Testis (tissue), 2 donors: Measurements from ENCODE around the gene CNR2.

ENCODE experiments used
- POLR2A ChIP-seq: fragments of 450-650 bp; IDR thresholded peaks from one replicate; pipeline ENCODE4 v1.6.1; 2017; ENCODE audit warnings: antibody characterized with exemption, mild to moderate bottlenecking, moderate library complexity
- TF ChIP-seq, protein P1 (sequence below), 3 experiments: fragments of 450-650 bp in 2 of 3; fragments of 200-600 bp in 1 of 3; sonication (generic) in 1 of 3; IDR thresholded peaks; one replicate each; pipeline ENCODE4 v1.5.1; 2016 to 2019; ENCODE audit warnings: antibody characterized with exemption in 3 of 3, mild to moderate bottlenecking in 2 of 3, moderate library complexity in 1 of 3

DNA sequence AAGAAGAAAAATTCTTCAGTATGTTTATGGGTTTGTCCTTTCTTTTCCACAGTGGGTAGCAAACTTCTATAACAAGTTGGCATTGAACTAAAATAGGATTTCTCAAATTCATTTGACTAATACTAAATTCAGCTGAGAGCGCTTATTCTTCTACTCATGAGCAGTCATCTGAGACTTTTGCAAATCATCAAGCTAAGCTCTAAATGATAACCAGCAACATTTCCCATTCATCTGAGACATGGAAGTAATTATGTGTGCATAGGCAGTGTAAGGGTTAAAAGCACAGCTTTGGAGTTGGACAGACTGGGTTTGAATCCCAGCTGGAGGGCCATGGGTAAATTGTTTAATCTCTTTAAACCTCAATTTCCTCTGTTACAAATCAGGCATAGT lies 18.3 kb upstream of the CNR2 start:
- TF ChIP-seq, protein P1, sequence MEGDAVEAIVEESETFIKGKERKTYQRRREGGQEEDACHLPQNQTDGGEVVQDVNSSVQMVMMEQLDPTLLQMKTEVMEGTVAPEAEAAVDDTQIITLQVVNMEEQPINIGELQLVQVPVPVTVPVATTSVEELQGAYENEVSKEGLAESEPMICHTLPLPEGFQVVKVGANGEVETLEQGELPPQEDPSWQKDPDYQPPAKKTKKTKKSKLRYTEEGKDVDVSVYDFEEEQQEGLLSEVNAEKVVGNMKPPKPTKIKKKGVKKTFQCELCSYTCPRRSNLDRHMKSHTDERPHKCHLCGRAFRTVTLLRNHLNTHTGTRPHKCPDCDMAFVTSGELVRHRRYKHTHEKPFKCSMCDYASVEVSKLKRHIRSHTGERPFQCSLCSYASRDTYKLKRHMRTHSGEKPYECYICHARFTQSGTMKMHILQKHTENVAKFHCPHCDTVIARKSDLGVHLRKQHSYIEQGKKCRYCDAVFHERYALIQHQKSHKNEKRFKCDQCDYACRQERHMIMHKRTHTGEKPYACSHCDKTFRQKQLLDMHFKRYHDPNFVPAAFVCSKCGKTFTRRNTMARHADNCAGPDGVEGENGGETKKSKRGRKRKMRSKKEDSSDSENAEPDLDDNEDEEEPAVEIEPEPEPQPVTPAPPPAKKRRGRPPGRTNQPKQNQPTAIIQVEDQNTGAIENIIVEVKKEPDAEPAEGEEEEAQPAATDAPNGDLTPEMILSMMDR (IDR thresholded peaks at IDR 0.05) = no peak
- TF ChIP-seq POLR2A = no peak
